Right atrium auricular region (tissue), 2 donors: Measurements from ENCODE around the gene PITPNM3. TPM values are rescaled to one million over a fixed set of nuclear protein-coding genes. Genes with fewer than 3 reads are reported as not detected.

Experiments
- DNase-seq: peaks from one replicate; pipeline ENCODE4 v3.0.0-alpha.2; 2019; ENCODE audit warnings: low spot score
- H3K27ac ChIP-seq, 2 donors: fragments of 200-600 bp; sonication (generic); 1 replicate in 1 of 2; 2 replicates in 1 of 2; pipeline ENCODE4 v1.5.1; 2016 to 2019
- H3K27me3 ChIP-seq, 2 donors: fragments of 200-600 bp; sonication (generic); one replicate each; pipeline versions ENCODE4 v1.5.1 to v1.6.0; 2017 to 2019
- H3K36me3 ChIP-seq: fragments of 200-600 bp; sonication (generic); one replicate; pipeline ENCODE4 v1.5.1; 2016
- H3K4me1 ChIP-seq, 2 donors: fragments of 200-600 bp; sonication (generic); one replicate each; pipeline versions ENCODE4 v1.5.1 to v1.6.0; 2017 to 2019
- H3K4me3 ChIP-seq, 2 donors: fragments of 200-600 bp; sonication (generic); 1 replicate in 1 of 2; 2 replicates in 1 of 2; pipeline ENCODE4 v1.5.1; 2017 to 2019; ENCODE audit warnings: mild to moderate bottlenecking in 1 of 2, moderate library complexity in 1 of 2
- H3K9me3 ChIP-seq, 2 donors: fragments of 200-600 bp; sonication (generic); one replicate each; pipeline ENCODE4 v1.5.1; 2019
- total RNA-seq, 2 donors: library from RNA; depleted of rRNA; stranded (reverse); fragments of >200 nt; gene quantifications; one replicate each; pipeline ENCODE4 v1.1.0, GENCODE V29; 2016
- TF ChIP-seq, protein P1 (sequence below), 2 donors: fragments of 200-600 bp; sonication (generic); IDR thresholded peaks; one replicate each; pipeline ENCODE4 v1.5.1; 2019; ENCODE audit warnings: antibody characterized with exemption in 2 of 2

PITPNM3 gene
- total RNA-seq, 2 donors from 2014 or later = 0.56 to 1.2 TPM

DNA sequence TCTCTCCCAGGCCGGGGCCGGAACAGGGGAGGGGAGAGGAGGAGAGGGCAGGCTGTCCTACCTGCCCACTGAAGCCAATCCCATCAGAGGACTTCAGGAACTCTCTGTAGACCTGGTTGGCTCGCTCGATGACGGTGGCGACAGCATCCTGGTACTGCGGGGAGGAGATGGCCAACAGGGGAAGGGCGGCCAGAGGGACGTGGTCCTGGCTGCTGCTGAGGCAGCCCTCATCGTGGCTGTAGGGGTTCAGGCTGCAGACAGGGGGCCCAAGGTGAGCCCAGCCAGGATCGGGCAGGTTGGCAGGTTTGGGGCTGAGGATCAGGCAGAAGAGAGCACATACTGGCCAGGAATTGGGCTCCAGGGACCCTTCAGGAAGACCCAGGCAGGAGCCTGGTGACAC is 77.9 kb downstream of the PITPNM3 start:
- H3K27ac ChIP-seq = no peak overlapping the region

DNA sequence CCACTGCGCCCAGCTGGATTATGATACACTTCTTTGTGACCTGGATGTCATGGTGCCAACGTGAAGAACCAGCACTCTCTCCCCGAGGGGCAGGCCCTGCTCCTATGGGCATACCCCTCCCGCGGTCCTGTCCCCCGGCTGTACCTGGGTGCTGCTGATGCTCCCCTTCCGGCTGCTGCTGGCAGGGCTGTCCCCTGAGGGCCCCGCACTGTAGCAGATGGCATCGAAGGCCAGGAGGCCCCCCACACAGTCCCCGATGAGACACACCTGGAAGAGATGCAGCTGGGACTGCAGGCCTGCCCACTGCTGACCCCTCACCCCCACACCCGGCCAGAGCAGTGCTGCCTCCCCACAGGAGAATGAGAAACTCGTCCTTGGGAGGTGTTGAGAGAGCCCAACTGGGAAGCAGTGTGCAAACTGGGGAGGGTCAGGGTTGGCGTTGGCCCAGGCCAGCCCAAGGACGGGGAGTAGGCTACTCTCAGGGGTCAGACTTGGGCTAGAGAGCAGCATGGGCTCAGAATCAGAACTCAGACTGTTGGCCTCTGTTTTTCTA is 78.4 kb downstream of the PITPNM3 start:
- Histone ChIP-seq H3K36me3 (no peaks in the 10 kb centered on the region), H3K4me3 (no peak overlapping the region), H3K4me1 (no peaks in the 10 kb centered on the region), H3K9me3 (no peaks in the 10 kb centered on the region), H3K27me3 (no peaks in the 10 kb centered on the region), H3K27ac (no peak overlapping the region)
- TF ChIP-seq, protein P1, sequence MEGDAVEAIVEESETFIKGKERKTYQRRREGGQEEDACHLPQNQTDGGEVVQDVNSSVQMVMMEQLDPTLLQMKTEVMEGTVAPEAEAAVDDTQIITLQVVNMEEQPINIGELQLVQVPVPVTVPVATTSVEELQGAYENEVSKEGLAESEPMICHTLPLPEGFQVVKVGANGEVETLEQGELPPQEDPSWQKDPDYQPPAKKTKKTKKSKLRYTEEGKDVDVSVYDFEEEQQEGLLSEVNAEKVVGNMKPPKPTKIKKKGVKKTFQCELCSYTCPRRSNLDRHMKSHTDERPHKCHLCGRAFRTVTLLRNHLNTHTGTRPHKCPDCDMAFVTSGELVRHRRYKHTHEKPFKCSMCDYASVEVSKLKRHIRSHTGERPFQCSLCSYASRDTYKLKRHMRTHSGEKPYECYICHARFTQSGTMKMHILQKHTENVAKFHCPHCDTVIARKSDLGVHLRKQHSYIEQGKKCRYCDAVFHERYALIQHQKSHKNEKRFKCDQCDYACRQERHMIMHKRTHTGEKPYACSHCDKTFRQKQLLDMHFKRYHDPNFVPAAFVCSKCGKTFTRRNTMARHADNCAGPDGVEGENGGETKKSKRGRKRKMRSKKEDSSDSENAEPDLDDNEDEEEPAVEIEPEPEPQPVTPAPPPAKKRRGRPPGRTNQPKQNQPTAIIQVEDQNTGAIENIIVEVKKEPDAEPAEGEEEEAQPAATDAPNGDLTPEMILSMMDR (IDR thresholded peaks at IDR 0.05) = no peak
- DNase-seq = no peak

More for the DNA sequence above, 77.9 kb downstream of the PITPNM3 start:
- DNase-seq = no peak
- H3K27me3 ChIP-seq = no peaks in the 10 kb centered on the region
- no peaks in the 10 kb centered on the region for H3K36me3 ChIP-seq
- no peaks in the 10 kb centered on the region for H3K9me3 ChIP-seq
- no peak overlapping the region for H3K4me3 ChIP-seq
- H3K4me1 ChIP-seq = no peaks in the 10 kb centered on the region
- TF ChIP-seq, protein P1 (IDR thresholded peaks at IDR 0.05) = no peak

DNA sequence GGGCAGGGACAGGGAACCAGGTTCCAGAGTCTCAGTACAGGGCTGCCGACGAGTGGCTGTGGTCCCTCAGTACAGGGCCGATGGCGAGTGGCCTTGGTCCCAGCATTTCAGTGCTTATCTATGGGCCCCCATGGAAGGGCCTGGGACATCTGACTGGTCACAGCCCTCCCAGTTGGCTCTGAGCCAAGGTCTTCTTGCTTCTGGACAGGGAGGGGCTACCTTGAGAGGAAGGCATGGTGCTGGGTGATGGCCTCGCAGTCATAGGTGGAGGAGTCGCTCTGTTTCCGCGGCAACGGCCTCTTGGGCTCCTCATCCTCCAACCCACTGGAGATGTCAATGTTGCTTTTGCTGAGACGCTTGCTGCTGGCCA is 79.6 kb downstream of the PITPNM3 start:
- Histone ChIP-seq H3K9me3 (no peaks in the 10 kb centered on the region), H3K27me3 (no peaks in the 10 kb centered on the region), H3K36me3 (no peaks in the 10 kb centered on the region), H3K27ac (no peak overlapping the region), H3K4me1 (no peaks in the 10 kb centered on the region), H3K4me3 (no peak overlapping the region)
- DNase-seq = no peak
- TF ChIP-seq, protein P1 (IDR thresholded peaks at IDR 0.05) = no peak

DNA sequence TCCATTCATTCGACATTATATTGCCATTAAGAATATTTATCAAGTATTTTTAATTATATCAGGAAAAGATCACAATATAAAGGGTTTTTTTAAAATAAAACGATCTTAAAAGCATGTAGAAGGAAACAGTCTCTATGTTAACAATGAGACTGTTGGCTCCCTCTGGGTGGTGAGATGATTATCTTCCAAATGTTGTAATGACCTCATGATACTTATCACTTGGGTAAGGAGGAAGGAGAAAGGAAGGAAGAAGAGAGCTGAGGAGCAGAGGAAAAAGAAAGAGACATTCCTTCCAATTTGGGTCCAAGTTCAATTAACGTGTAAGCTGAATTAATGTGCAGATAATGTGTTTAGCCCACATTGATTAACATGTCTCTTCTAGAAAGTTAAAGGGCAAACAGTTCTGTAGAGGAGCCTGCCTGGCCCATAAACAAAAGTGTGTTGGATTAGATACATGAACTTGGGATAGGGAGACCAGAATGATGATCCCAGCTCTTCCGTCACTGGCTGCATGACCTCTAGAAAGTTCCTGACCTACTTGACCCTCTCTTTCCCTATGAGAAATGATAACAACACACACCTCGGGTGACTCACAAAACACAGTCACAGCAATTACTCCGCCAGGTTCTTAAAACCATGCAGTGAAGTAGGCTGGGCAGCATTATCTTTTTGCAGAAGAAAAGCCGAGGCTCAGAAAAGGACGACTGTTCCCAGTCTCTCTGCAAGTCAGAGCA is 80.1 kb downstream of the PITPNM3 start:
- TF ChIP-seq, protein P1 (IDR thresholded peaks at IDR 0.05) = no peak
- H3K9me3 ChIP-seq = no peaks in the 10 kb centered on the region
- H3K36me3 ChIP-seq = no peaks in the 10 kb centered on the region
- no peaks in the 10 kb centered on the region for H3K27me3 ChIP-seq
- H3K27ac ChIP-seq = no peak overlapping the region
- H3K4me1 ChIP-seq = no peaks in the 10 kb centered on the region
- no peak for DNase-seq
- H3K4me3 ChIP-seq = no peak overlapping the region

DNA sequence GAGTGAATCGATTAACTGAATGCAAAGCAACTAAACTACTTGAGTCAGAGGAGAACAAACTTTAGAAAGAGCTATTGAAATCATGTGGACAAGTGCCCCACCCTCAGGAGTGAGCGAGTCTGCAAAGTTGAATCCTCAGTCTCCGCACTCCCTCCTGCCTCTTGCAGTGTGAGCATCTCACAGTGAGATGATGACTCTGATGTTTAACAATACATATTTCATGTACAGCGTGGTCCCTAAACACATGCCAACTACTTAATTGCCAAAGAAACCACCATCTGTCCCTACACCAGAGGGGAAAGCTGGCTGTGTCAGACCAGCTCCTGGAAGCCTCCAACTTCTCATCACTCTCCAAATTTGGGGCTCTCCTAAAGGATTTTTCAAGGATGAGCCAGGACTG is 80.9 kb downstream of the PITPNM3 start:
- Histone ChIP-seq H3K27ac (no peak overlapping the region), H3K27me3 (no peaks in the 10 kb centered on the region), H3K36me3 (no peaks in the 10 kb centered on the region), H3K4me3 (no peak overlapping the region), H3K4me1 (no peaks in the 10 kb centered on the region), H3K9me3 (no peaks in the 10 kb centered on the region)
- TF ChIP-seq, protein P1 (IDR thresholded peaks at IDR 0.05) = no peak
- DNase-seq = no peak

DNA sequence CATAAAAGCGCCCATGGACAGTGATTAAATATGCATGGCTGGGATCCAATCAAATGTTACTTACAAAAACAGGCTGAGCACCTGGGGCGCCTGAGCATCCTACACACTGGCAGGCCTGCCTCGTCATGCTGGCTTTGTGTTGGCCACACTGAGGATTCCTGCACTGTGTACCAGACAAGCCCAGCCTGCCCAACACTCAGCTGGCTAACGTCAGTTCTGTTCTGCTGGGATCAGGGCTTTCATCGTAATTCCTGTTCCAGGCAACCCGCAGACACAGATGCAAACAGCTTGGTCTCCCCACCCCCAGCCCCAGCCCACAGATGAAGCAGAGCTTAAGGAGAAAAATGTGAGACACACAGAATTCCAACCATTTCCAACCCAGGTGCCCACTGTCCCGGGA is 81.4 kb downstream of the PITPNM3 start:
- TF ChIP-seq, protein P1 (IDR thresholded peaks at IDR 0.05) = no peak
- Histone ChIP-seq H3K27ac (no peak overlapping the region), H3K4me3 (no peak overlapping the region), H3K36me3 (no peaks in the 10 kb centered on the region), H3K27me3 (no peaks in the 10 kb centered on the region), H3K9me3 (no peaks in the 10 kb centered on the region), H3K4me1 (no peaks in the 10 kb centered on the region)
- DNase-seq = no peak
